Spleen (tissue), 11 donors: Measurements from ENCODE around the gene FURIN. TPM values are rescaled to one million over a fixed set of nuclear protein-coding genes. Genes with fewer than 3 reads are reported as not detected.
A peak's percentile ranks its signal among the peaks of the same experiment; 100 is the strongest.

Experiments used
- DNase-seq: peaks from one replicate; pipeline ENCODE4 v3.0.0-alpha.2; 2020
- H3K27ac ChIP-seq, 8 donors: fragments of 200-600 bp; sonication (generic) in 7 of 8; 1 replicate in 4 of 8; 2 replicates in 4 of 8; pipeline versions ENCODE4 v1.5.0 to v1.8.0; 2016 to 2021; ENCODE audit warnings: inconsistent platforms in 4 of 8, mild to moderate bottlenecking in 4 of 8, moderate library complexity in 1 of 8
- H3K27me3 ChIP-seq, 7 donors: fragments of 200-600 bp; sonication (generic) in 6 of 7; replicated peaks in 1 of 7; 1 replicate in 4 of 7; 2 replicates in 3 of 7; pipeline versions ENCODE4 v1.5.0 to v1.8.0; 2016 to 2021; ENCODE audit warnings: inconsistent platforms in 3 of 7, mild to moderate bottlenecking in 1 of 7
- H3K36me3 ChIP-seq, 6 donors: fragments of 200-600 bp; sonication (generic) in 5 of 6; 1 replicate in 4 of 6; 2 replicates in 2 of 6; pipeline versions ENCODE4 v1.5.0 to v1.8.0; 2016 to 2021; ENCODE audit warnings: inconsistent platforms in 2 of 6
- H3K4me1 ChIP-seq, 6 donors: fragments of 200-600 bp; sonication (generic) in 5 of 6; 1 replicate in 3 of 6; 2 replicates in 3 of 6; pipeline versions ENCODE4 v1.5.0 to v1.8.0; 2016 to 2021; ENCODE audit warnings: inconsistent platforms in 3 of 6
- H3K4me3 ChIP-seq, 8 donors: fragments of 200-600 bp; sonication (generic) in 7 of 8; 1 replicate in 4 of 8; 2 replicates in 4 of 8; pipeline versions ENCODE4 v1.5.0 to v1.8.0; 2016 to 2021; ENCODE audit warnings: inconsistent platforms in 4 of 8, mild to moderate bottlenecking in 4 of 8, moderate library complexity in 2 of 8
- H3K9me3 ChIP-seq, 8 donors: fragments of 200-600 bp; sonication (generic) in 7 of 8; 1 replicate in 4 of 8; 2 replicates in 4 of 8; pipeline versions ENCODE4 v1.5.0 to v1.8.0; 2016 to 2021; ENCODE audit warnings: inconsistent platforms in 4 of 8
- CTCF ChIP-seq, 11 experiments: fragments of 200-600 bp in 7 of 11; fragments of 450-650 bp in 4 of 11; sonication (generic) in 4 of 11; IDR thresholded peaks in 8 of 11; conservative IDR thresholded peaks in 3 of 11; 1 replicate in 7 of 11; 2 replicates in 4 of 11; pipeline versions ENCODE4 v1.4.0 to v1.8.0; 2016 to 2021; ENCODE audit warnings: antibody characterized with exemption in 11 of 11, inconsistent platforms in 4 of 11, mild to moderate bottlenecking in 1 of 11
- POLR2A ChIP-seq, 3 donors: fragments of 450-650 bp; IDR thresholded peaks; one replicate each; pipeline ENCODE4 v1.5.1; 2017; ENCODE audit warnings: antibody characterized with exemption in 3 of 3, mild to moderate bottlenecking in 1 of 3
- POLR2AphosphoS5 ChIP-seq, 3 donors: sonication (generic); formaldehyde crosslinking; IDR thresholded peaks; one replicate each; pipeline ENCODE4 v1.5.1; 2017; ENCODE audit warnings: antibody characterized with exemption in 3 of 3
- WGBS, 5 donors: extraction: QIAGEN DNeasy Blood & Tissue Kit in 3 of 5; methylation state at CpG; one replicate each; pipeline versions ENCODE4 v1.1.5 to v1.1.7; 2013 to 2018; 5-methylcytosine and 5-hydroxymethylcytosine counted together
- intact Hi-C: fragments of 100-400 bp; cut with DNase I; formaldehyde crosslinking; loops from one replicate; pipeline ENCODE4 v1.15.0; 2023; ENCODE audit warnings: low total_unique reads
- polyA plus RNA-seq, 3 donors: library from polyadenylated mRNA; stranded (reverse); fragments of 200-250 nt; gene quantifications; one replicate each; pipeline ENCODE4 v1.2.1, GENCODE V29; 2013
- total RNA-seq, 7 donors: library from RNA; depleted of rRNA in 3 of 7; stranded (reverse); fragments of >200 nt in 3 of 7; fragmentation: NEBNext Ultra II Directional in 4 of 7; extraction: Animal tissue kit (Norgen Biotek cat#: 25700) in 4 of 7; gene quantifications; one replicate each; pipeline versions ENCODE4 v1.1.0 to v1.2.1, GENCODE V29; 2016 to 2021
- donor health status: healthy with polysubstance abuse.
- donor health status: DM: no; HTN: no; CAD: no; lungs with moderate emphysema.
- donor health status: DM: no; HTN: no; CAD: no.
- donor health status: Bipolar disorder and iron deficiency.
- donor health status: healthy.
- donor health status: DM: no; HTN: no; CAD: no.
- donor health status: DM: yes; HTN: yes; CAD: no.

The FURIN gene
- total and polyA plus RNA-seq, 10 donors = 10.0 to 139 (median 79.0) TPM

DNA sequence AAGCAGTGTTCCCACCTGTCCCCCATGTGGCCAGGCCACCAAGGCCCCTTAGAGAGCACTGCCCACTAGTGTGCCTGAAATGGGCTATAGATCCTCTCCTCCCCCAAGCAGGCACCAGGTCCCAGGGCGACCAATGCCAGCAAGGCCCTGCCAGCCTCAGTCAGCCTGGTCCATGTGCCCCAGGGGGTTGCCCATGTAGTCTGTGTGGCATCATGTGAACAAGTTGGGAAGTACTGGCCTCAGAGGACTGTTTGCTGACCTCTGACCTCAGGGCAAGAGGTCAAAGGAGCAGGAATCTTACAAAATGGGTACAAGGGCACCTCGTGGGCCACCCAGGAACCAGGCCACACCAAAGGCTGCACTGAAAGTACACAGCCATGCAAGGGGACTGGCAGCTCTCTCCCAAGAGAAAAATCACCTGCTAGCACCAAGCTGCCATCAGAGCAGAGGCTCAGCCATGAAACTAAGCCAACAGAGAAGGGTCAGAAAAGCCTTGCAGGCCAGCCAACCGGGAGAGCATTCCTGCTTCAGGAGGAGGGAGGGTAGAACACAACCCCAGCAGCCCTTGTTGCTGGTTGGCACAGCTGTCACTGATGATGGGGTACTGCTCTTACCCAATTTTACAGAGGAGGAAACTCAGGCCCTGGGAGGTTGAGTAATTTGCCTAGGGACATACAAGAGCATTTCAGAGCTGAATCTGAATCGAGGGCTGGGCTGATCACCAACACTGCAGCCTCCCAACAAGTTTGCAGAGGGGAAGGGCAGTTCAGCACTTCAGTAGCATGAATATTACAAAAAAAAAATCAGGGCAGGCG, 5.2 kb upstream of the FURIN start:
- H3K27me3 ChIP-seq = no peaks in the 10 kb centered on the region
- H3K27ac ChIP-seq = peak overlapping the region in 7 of 8 donors; percentile 39 to 86 (median 73)
- peaks cover 0 to 58% (median 15%) of the 10 kb centered on the region in 6 donors for H3K4me1 ChIP-seq
- H3K9me3 ChIP-seq = no peaks in the 10 kb centered on the region
- H3K4me3 ChIP-seq = no peak overlapping the region
- no peaks in the 10 kb centered on the region for H3K36me3 ChIP-seq
- TF ChIP-seq POLR2AphosphoS5 (IDR thresholded peaks at IDR 0.05) = peak in 1 of 3 donors; percentile 31
- TF ChIP-seq POLR2A (IDR thresholded peaks at IDR 0.05) = no peak
- peak; percentile 79 for DNase-seq
- intact Hi-C loops = no loop called here
- 48 to 78% (median 69%) methylated on average over 4 to 5 of the region's 5 CpGs for WGBS, 5 donors

DNA sequence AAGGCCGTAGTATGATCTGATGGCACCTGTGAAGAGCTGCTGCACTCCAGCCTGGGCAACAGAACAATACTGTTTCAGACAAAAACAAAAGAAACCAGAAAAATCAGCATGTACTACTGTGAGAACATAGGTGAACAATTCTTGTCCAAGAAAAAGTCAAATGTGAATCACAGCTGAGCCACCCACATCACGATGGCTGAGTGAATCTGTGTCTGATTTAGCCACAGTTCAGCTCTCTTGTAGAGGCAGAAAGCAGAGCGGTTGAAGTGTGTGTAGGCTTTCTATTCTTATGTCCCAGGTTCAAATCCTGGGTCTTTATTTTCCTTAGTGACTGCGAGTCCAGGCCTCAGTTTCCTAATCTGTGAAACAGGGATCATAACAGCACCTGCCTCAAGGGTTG, 4.4 kb upstream of the FURIN start:
- H3K36me3 ChIP-seq = no peaks in the 10 kb centered on the region
- H3K9me3 ChIP-seq = no peaks in the 10 kb centered on the region
- H3K4me1 ChIP-seq = peaks cover 0 to 65% (median 22%) of the 10 kb centered on the region in 6 donors
- 87 to 94% (median 90%) methylated on average over 4 of the region's 4 CpGs for WGBS, 5 donors
- DNase-seq = no peak
- TF ChIP-seq CTCF (IDR thresholded peaks at IDR 0.05 in 8 of 11, conservative IDR thresholded peaks at IDR 0.05 in 3 of 11) = no peak
- no peak for TF ChIP-seq POLR2AphosphoS5 (IDR thresholded peaks at IDR 0.05)
- H3K27me3 ChIP-seq = no peaks in the 10 kb centered on the region
- no peak overlapping the region for H3K4me3 ChIP-seq
- intact Hi-C loops = no loop called here
- peak overlapping the region in 6 of 8 donors; percentile 42 to 86 (median 75) for H3K27ac ChIP-seq

DNA sequence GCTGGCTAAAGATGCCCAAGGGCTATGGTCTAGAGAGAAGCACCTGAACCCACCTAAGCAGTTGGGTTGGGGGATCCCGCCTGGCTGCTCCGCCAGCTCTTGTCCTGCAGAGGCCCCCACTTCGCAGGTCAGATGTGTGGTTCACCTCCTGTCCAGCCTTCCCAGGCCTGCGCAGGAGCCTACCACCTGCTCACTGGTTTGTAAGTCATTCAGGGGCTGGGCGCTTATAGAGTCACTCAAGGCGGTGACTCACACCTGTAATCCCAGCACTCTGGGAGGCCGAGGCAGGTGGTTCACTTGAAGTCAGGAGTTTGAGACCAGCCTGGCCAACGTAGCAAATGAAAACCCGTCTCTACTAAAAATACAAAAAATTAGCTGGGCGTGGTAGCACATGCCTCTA, 3.9 kb upstream of the FURIN start:
- Histone ChIP-seq H3K4me1 (peaks cover 2 to 65% (median 27%) of the 10 kb centered on the region in 6 donors), H3K27me3 (no peaks in the 10 kb centered on the region), H3K36me3 (no peaks in the 10 kb centered on the region), H3K9me3 (no peaks in the 10 kb centered on the region), H3K27ac (peak overlapping the region in 2 of 8 donors; percentile 82 to 86), H3K4me3 (no peak overlapping the region)
- DNase-seq = no peak
- TF ChIP-seq POLR2AphosphoS5 (IDR thresholded peaks at IDR 0.05) = no peak
- TF ChIP-seq CTCF (IDR thresholded peaks at IDR 0.05 in 8 of 11, conservative IDR thresholded peaks at IDR 0.05 in 3 of 11) = no peak
- TF ChIP-seq POLR2A (IDR thresholded peaks at IDR 0.05) = no peak
- intact Hi-C loops = no loop called here
- WGBS, 5 donors = 92 to 99% (median 96%) methylated on average over 10 of the region's 10 CpGs

DNA sequence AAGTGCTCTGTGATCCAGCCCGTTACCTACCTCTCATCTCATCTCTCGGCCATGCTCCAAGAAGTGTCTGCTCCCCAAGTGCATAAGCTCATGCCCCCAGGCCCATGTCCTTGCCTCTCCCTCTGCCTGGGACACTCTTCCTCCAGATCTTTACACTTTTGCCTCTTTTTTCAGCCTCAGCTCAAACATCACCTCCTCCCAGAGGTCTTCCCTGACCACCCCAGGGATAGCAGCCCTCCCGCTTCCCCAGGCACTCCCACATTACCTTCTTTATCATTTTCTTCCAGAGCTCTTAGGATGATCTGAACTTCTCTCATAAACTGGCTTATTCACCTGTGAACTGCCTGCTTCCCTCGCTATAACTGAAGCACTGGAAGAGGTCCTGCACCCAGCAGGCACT, 2.7 kb upstream of the FURIN start:
- Histone ChIP-seq H3K4me3 (no peak overlapping the region), H3K27ac (no peak overlapping the region), H3K9me3 (no peaks in the 10 kb centered on the region), H3K4me1 (peaks cover 14 to 65% (median 33%) of the 10 kb centered on the region in 6 donors), H3K36me3 (no peaks in the 10 kb centered on the region), H3K27me3 (no peaks in the 10 kb centered on the region)
- no peak for TF ChIP-seq CTCF (IDR thresholded peaks at IDR 0.05 in 8 of 11, conservative IDR thresholded peaks at IDR 0.05 in 3 of 11)
- TF ChIP-seq POLR2A (IDR thresholded peaks at IDR 0.05) = no peak
- TF ChIP-seq POLR2AphosphoS5 (IDR thresholded peaks at IDR 0.05) = no peak
- intact Hi-C loops = no loop called here
- WGBS, 5 donors = 91 to 97% (median 95%) methylated on average over 4 of the region's 4 CpGs
- no peak for DNase-seq
